Measurements from ENCODE around the gene BIRC6.
"Not testable (repeated sequence)": the region's sequence is repeated elsewhere in the genome, so short reads cannot be mapped to it uniquely, and the experiment has no call there.

Gene BIRC6

DNA sequence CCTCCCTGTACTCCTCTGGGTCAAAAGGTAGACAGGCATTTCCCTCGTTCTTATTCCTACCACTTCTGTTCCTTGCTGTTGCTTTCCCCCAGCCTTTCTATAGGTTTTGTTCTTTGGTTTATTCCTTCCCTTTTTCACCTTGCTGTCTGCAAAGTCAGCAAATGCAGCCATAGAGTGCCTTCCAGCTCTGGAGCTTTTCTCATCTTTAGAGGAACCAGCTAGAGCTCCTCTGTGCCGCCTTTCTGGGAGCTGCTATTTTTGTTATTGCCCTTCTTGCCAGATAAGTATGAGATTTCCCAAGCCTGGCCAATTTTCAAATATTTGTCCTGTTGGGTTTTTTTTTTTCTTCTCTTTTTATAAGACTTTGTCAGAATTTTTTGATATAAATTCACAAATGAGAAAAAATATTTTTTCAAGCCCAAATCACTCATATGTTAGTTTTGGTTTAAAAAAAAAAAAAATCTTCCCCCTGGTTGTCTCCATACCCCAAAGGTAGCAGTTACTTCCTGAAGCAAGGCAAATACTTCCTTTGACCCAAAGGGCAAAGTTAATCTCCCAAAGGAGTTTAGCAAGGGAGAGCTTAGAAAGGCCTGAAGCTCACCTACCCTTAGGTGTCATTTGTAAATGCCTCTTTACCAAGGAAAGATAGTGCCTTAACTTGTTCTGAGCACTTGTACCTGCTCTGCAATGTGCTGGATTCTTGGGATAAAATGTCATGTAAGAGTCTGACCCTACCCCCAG is 265.9 kb downstream of the BIRC6 start:
- FAIRE-seq = no peak

DNA sequence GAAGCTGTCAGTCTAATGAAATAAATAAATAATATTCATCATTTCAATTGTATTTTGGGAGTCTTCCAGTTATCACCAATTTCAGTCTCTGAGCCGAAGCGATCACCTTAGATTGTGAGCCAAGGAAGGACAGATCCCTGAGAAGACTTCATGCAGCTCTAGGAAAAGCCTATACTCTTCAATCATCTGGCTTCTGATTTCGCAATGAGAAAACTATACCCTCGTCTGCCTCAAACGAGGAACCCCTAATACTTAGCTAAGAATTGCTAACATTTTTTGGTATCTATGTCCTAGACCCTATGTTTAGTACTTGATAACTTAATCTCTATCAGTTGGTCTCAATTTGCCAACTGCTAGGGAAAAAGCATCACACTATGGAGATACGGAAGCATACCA is 266.5 kb downstream of the BIRC6 start:
- no peak for FAIRE-seq

DNA sequence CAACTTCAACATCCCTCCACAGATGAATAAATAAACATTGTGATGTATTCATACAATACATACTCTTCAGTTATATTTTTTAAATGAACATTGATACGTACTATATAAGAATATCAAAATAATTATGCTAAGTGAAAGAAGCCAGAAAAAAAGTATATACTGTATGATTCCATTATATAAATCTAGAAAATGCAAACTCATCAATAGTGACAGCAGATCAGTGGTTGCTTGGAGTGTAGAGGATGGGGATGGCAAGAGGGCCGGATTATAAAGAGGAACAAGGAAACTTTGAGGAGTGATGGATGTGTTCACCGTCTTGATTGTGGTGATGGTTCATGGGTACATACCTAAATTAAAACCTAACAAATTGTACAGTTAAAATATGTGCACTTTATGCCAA is 268.0 kb downstream of the BIRC6 start:
- no peak for FAIRE-seq

DNA sequence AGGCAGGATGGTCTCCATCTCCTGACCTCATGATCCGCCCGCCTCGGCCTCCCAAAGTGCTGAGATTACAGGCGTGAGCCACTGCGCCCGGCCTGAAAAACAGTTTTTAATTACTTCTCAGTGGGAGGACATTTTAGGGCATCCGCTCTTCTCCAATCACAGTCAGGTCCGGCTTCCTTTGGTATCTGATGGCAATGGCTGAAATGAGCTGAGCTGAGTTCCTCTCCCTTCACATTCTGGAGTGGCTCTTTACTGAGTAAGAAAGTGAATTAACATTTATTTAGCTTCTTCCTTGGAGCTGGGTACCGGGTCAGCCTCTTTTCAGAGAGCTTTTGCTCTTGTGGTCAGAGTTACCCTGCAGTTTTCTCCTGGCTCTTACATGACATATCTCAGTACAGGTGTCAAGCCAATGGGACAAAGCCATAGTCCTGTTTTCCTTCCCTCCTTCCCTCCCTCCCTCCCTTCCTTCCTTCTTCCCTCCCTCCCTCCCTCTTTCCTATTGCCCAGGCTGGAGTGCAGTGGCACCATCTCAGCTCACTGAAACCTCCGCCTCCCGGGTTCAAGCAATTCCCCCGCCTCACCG is 269.9 kb downstream of the BIRC6 start:
- FAIRE-seq = no peak

DNA sequence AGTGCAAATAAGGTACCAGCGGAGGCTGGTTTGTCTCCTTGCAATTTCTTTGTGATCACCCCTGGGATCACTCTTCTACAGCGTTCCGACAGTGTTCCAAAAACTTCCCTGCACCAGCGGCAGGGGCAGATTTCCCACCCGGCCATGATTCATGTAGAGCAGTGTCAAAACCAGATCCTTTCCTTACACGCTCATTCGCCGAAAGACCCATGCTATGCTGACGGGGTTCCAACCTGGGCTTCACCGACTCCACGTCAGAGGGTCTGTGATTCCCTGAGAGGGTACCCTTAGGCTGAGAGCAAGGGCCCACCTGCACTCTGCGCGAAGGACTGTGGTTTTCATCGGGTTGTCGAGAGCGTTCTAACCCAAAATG is 270.6 kb downstream of the BIRC6 start:
- FAIRE-seq = no peak

DNA sequence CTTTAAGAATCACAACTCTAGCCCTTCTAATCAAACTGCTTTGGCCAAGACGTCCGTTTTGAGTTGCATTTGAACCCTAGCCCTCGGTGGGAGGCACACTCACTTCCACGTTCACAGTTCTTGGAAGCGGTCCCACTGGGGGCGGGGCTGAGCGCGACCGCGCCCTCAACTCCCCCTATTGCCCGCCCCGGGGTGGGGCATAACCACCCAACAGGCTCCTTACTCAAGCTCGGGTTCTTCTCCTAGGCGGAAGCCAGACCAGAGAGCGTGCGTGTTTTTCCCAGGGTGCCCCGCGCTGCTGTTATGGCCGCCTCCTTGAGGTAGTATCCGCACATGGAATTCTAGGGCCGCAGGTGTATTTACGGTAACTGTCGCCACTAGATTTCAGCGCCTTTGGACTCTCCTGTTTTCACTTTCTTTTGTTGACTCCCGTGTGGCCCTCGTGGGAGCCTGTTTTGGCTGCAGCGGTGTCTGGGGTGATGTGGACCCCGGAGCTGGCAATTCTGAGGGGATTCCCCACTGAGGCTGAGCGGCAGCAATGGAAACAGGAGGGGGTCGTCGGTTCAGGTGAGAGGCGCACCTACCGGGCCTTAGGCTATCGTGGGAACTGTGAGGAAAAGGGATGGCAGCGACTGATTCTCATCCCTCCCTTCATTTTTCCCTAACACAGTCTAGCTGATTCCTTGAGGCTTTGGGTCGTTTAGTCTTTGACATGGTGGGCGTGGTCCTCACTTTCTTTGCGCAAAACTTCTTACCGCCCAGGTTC is 271.2 kb downstream of the BIRC6 start, which contains the start of gene TTC27:
Gene TTC27, plus strand, starts transcription at position 237 of the 766 bp plus-strand sequence. Its CDS starts 243 bp downstream, at position 480.
- peak; percentile 94 for FAIRE-seq

DNA sequence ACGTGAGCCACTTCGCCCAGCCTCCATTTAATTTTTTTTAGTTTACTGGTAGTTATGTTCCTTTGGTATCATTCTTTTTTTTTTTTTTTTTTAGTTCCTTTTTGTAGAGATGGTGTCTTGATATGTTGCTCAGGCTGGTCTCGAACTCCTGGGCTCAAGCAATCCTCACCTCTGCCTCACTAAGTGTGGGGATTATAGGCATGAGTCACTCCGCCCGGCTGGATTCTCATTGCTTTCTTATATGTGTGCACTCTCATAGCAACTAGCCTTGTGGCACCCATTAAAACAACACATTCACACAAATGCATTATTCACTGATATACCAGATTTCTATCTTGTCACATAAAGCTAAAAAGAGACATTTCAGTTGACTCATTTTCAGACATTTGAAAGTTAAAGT is 275.3 kb downstream of the BIRC6 start:
- FAIRE-seq = no peak

DNA sequence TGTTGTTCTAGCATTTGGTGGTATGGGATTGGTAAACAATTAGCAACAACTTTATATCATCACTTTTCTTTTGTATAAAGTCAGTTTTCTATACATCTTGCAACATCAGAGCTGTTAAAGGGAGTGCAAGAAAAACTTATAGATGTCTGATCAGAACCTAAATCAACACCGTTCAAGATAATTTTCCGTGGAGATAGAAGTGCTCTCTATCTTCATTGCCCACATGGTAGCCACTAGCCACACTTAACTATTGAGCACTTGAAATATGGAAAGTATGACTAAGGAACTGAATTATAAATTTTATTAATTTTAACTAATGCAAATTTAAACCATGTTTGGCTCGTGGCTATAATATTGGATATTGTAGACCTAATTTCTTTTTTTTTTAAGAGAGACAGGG is 276.2 kb downstream of the BIRC6 start:
- no peak for FAIRE-seq

DNA sequence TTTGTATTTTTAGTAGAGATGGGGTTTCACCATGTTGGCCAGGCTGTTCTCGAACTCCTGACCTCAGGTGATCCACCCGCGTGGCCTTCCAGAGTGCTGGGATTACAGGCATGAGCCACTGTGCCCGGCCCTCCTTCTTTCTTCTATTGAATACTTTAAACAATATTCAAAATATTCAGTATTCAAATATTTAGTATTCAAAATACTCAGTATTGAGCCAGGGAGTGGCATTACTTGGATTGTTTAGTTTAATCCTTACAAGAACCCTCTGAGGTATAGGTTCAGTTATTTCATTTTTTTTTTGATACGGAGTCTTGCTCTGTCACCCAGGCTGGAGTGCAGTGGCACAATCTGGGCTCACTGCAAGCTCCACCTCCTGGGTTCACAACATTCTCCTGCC is 281.7 kb downstream of the BIRC6 start:
- FAIRE-seq = not testable (repeated sequence)

DNA sequence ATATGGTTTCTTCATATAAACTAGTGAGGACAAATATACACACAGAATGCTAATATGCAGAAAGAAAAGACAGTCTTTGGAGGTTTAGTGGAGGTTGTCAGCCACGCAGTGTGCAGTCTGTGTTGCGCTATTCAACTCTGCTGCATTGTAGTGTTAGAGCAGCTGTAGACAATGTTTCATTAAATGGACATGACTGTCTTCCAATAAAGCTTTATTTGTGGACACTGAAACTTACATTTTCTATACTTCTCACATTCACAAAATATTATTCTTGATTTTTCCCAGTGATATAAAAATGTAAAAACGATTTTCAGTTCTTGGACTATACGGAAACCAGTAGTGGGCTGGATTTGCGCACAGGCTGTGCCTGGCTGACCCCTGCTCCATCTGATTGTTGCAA is 284.4 kb downstream of the BIRC6 start:
- no peak for FAIRE-seq

DNA sequence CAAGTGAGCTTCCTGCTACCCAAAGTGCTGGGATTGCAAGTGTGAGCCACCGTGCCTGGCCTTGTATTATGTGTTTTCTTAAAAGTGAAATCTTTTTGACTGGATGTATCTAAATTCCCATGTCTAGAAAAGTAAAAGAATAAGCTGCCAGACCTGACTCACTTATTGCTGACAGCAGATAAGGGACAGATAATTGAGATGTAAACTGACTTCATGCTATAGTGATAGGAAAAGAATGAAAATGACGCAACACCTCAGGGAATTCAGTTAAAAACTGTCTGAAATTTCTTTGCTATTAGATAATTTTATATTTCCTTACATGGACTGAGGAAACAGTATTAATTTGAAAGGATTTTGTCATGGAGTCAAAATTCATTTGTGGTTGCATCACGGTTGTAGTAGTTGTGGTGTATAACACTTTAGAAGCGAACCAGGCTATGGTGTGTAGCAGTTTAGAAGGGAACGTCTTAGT is 290.4 kb downstream of the BIRC6 start:
- FAIRE-seq = no peak

DNA sequence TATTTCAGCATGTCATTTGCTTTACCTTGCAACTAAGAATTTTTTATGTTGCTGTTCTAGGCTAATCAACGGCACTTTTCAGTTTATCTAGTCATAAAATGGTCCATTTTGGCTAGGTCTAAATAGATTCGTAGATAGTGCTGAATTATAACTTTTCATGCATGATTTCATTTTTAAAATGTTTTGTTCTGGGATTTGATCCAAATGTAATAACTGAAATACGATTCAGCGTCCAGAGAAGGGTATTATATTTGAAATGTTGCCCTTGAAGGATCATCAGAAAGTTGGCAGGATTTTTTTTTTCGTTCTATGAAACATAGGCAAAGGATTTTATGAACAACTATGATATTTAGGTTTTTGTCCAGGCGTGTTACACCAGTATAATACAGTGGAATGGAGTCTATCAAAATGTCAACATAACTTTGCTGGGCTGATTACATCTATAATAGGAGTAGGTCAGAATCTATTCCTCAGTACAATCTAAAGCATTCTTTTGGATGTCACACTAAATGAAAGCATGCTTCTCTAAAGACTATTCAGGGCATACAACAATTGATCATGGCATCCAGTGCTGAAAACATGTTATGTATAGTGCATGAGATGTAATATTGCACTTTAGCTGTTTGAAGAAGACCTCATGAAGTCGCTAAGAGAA is 295.9 kb downstream of the BIRC6 start:
- FAIRE-seq = no peak

DNA sequence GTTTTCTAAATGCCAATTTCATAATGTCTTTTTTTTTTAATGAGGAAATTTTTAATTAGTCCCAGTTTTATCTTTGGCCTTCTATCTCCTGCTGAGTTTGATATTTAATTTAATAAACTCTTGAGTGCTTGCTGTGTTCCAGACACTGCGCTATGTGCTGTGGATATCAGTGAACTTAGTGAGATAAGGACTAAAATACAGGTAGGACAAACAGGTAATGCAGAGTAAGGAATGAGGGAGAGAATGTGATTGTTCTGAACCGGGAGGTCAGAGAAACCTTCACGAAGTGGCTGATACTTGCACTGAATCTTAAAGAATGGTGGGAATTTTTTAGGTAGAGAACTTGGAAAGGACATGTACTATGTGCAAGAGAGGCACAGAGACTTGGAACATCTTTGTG is 299.2 kb downstream of the BIRC6 start:
- no peak for FAIRE-seq

DNA sequence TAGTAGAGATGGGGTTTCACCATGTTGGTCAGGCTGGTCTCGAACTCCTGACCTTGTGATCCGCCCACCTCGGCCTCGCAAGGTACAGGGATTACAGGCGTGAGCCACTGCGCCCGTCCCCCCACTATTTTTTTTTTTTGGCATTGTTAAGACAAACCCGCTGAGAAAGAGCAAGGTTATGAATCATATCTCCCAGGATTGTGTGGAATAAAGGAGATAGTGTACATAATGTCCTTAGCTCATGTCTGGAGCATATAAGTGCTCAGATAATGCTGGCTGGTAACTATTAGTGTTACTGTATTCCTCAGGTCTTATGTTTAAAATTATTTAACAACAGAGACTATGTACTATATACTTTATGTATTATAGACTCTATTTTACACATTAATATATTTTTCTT is 307.0 kb downstream of the BIRC6 start:
- no peak for FAIRE-seq

DNA sequence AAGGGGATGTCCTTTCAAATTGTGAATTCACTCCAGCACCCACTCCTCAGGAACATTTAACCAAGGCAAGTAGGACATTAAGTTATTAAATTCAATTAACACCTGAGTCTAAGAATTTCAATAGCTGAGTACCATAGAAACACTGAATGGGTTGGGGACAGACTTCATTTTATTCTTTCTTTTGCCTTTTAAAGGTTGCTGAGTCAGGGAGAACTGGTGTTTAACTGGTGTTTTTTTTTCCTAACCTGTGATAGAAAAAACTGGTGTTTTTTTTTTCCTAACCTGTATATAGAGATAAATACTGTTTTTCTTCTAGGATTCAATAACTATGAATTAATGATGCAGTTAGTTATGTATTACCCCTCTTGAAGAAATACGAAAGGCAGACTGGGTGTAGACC is 309.9 kb downstream of the BIRC6 start:
- FAIRE-seq = no peak

DNA sequence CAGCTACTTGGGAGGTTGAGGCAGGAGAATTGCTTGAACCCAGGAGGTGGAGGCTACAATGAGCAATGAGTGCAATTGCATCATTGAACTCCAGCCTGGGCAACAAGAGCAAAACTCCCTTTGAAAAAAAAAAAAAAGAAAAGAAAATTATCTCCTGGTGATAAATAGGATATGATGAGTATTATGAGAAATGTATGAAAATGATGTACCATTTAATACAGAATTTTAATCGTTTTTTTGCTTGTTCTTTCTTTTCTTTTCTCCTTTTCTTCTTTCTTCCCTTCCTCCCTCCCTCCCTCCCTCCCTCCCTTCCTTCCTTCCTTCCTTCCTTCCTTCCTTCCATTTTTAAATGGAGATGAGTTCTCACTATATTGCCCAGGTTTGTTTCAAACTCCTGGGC is 311.4 kb downstream of the BIRC6 start:
- no peak for FAIRE-seq
